ENCODE data around the gene ADAMTSL3.
"Not testable (repeated sequence)": the region's sequence is repeated elsewhere in the genome, so short reads cannot be mapped to it uniquely, and the experiment has no call there.

The ADAMTSL3 gene

DNA sequence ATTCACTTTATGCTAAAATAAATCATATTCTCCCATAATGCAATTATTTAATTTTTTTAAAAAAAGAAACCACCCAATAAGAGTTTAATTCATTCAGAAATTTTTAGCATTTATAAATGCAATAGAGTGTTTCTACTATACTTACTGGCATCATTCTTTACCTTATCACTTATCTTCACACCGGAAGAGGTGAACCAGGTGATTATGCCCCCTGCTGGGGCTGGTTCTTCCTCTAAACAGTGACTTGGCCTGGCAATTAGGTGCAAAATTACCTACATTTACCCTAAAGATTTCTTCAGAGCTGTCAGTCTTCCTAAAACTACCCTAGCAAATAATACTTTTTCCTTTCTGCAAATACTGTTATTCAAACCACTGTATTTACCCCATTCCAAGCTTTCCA lies 397.2 kb downstream of the ADAMTSL3 start:
- not testable (repeated sequence) for DNase-seq

- not testable (repeated sequence) for DNase-seq
Observed at GRCh38 chr15:84054544-84054943, 400.6 kb downstream of the ADAMTSL3 start.

DNA sequence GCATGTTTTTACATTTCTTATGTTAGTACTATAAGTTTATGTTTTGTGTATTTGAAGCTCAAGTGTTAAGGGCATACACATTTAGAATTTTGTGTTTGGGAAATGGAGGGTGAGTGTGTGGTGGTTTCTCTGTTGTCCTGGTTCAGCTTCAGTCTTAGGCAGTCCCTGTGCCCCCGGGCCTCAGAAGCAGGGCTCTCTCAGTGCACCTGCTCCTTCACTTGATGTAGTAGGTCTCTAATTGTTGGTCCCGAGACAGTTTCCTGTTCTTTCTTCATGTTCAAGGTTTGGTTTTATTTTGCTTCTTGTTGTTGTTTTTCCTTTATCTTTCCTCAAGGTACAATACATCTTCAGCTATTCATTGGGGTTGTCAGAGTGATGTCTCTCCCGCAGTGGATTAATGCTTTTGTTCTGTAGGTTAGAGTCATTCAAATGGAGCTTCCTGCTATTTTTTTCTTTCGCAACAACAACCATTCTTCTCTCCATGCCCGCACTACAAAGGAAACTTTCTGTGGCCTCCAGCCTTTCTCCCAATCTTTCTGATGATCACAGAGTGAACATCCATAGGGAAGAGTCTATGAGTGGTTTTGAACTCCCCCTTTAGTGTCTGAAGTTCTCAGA lies 403.9 kb downstream of the ADAMTSL3 start:
- DNase-seq: no peak

DNA sequence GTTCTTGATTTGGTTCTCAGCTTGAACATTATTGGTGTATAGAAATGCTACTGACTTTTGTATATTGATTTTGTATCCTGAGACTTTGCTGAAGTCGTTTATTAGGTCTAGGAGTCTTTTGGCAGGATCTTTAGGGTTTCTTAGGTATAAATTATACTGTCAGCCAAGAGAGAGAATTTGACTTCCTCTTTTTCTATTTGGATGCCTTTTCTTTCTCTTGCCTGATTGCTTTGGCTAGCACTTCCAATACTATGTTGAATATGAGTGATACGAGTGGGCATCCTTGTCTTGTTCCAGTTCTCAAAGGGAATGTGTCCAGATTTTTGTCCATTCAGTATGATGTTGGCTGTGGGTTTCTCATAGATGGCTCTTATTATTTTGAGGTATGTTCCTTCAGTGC lies 409.8 kb downstream of the ADAMTSL3 start:
- not testable (repeated sequence) for DNase-seq

DNA sequence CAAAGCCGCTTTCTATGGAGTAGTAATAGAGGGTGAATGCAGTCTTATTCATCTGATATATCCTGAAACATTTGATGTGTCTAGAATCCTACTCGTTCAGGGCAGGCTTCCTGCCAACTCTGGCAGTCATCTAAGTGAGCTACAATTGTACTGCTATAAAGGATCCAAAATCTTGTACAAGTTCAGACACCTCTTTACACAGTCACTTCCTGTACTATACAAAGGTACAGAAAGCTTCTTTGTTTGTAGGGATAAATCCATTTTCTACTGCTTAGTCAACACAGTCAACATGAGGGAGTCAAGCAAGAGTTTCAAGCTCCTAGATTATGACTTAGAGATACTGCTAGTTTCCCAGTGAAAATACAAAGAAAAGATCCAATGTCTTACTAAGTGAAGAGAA lies 414.8 kb downstream of the ADAMTSL3 start:
- not testable (repeated sequence) for DNase-seq

DNA sequence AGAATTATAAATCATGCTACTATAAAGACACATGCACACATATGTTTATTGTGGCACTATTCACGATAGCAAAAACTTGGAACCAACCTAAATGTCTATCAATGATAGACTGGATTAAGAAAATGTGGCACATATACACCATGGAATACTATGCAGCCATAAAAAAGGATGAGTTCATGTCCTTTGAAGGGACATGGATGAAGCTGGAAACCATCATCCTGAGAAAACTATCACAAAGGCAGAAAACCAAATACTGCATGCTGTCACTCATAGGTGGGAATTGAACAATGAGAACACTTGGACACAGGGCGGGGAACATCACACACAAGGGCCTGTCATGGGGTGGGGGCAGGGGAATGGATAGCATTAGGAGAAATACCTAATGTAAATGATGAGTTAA lies 424.1 kb downstream of the ADAMTSL3 start:
- DNase-seq: not testable (repeated sequence)

- DNase-seq: not testable (repeated sequence)
Observed at GRCh38 chr15:84079325-84079884, 425.5 kb downstream of the ADAMTSL3 start.

DNA sequence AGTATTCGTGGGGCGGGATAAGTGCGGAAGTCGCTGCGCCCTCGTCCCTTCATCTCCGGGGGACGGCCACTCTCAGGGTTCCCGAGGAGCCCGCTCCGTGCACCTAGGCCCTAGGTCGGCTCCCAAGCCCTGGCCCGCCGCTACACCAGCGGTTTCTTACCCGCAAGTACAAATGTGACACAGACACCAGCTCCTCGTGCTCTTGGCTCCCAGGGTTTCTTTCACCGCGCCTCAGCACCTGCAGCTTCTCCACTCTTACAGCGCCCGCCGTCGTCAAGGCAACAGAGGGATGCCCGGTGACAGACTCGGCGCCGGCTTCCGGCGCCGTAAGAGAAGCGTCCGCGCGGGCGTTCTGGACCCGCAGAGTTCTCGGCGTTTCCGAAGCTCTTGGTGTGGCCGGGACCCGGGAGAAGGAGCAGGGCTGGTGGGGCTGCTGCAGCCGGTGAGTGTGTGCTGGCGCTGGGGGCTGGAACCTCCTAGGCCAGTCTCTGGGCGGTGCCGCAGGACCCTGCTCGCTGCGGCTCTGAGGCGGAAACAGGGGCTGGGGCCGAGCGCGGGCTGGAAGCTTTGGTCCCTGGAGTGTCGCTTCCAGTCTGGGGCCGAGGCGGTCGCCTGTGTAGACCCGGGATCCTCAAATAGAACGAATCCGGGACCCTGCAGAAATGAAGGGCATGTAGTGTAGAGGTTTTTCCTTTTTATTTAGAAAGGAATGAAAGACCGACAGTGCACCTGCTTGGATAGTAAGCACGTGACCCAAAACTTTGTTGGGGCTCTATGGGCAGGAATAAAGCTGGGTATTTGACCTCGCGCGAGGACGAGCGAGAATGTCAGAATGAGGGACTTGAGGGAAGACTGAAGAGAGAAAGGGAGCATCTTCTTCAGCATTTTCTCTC lies 426.2 kb downstream of the ADAMTSL3 start:
- peak; percentile 13 for DNase-seq

GRCh38 chr15:84080778-84081084 lies 426.8 kb downstream of the ADAMTSL3 start:
- DNase-seq: not testable (repeated sequence)

- DNase-seq: no peak
Observed at GRCh38 chr15:84081391-84082168, 427.7 kb downstream of the ADAMTSL3 start.

DNA sequence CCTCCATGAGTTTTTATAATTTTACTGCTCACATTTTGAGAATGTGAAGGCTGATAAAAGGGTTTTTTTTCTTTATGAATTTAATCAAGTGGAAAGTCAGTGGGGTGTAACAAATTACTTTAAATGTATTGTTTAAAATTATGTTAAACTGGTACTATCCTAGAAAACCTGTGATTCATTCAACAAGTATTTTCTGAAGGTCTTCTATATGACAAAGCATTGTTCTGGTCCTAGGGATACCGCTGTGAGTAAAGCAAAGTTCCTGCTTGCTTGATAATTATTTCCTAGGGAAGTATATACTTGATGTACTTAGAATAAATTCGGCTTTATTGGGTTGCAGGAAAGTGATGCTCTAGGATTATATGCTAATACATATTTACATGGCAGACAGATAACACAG lies 428.8 kb downstream of the ADAMTSL3 start:
- no peak for DNase-seq

DNA sequence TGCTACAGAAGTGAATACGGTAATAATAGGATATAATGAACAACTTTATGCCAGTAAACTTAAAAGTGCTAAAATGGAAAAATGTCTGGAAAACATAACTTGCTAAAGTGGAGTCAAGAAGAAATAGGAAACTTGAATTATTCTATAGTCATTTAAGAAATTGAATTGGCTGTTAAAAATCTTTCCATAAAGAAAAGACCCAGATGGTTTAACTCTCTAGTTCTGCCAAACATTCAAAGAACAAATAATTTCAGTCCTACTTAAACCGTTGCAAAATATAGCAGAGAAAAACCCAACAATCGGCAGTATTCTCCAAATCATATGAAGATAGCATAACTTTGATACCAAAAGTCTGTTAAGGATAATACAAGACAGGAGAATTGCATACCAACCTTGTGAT lies 432.1 kb downstream of the ADAMTSL3 start:
- not testable (repeated sequence) for DNase-seq
